ENCODE results near the gene KCNMA1. TPM values are rescaled to one million over a fixed set of nuclear protein-coding genes. Genes with fewer than 3 reads are reported as not detected.

The KCNMA1 gene
- total and polyA plus RNA-seq, 9 of the 15 experiments (the other 6 are each of a cell fraction or from before 2014, with no cell fraction given): 0.01 to 0.95 (median 0.15) TPM; not detected in 4

DNA sequence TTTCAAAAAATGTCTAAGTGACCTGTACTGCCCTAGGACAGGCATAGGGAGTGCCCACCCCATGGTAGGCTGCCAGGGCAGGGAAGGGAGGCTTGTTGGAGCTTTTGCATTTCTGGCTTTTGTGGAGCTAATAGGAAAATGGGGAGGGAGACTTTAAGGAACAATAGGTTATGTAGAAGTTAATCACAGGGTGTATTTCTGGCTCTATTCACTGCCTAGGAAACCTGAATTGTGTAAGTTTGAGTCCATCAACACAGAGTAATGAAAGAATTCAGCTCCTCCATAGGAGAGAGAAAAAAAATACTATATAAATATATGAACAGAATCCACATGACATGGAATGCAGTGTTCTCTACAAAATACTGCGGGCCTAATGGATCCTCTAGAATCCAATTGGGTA is 661.5 kb downstream of the KCNMA1 start:
- BruUV-seq (replicated peaks): no TSS peak
- POLR2A ChIA-PET: no interaction called here
- H3K9ac ChIP-seq (ENCODE audit: insufficient read depth in 1 of 2, low read depth in 2 of 2, low read length in 2 of 2): no peak overlapping the region
- H3K4me3 ChIP-seq: no peak overlapping the region
- TF ChIP-seq ZC3H4 (CRISPR knock-in tag; IDR thresholded peaks at IDR 0.05; ENCODE audit: borderline replicate concordance) (no peak), ZNF184 (CRISPR knock-in tag; IDR thresholded peaks at IDR 0.05) (no peak), SMAD4 (CRISPR knock-in tag; conservative IDR thresholded peaks at IDR 0.05) (no peak), ZNF436 (CRISPR knock-in tag; IDR thresholded peaks at IDR 0.05) (no peak), GATA2 (CRISPR knock-in tag; IDR thresholded peaks at IDR 0.05) (no peak), ZFP1 (CRISPR knock-in tag; IDR thresholded peaks at IDR 0.05) (no peak), ARNT (IDR thresholded peaks at IDR 0.05) (no peak), HCFC1 (IDR thresholded peaks at IDR 0.05; ENCODE audit: low read depth, low read length) (no peak), KDM5B (IDR thresholded peaks at IDR 0.05; ENCODE audit: insufficient replicate concordance, low read depth, low read length) (no peak), ZNF589 (CRISPR knock-in tag; IDR thresholded peaks at IDR 0.05; ENCODE audit: low read depth) (no peak)
- TF ChIP-seq, protein P1, sequence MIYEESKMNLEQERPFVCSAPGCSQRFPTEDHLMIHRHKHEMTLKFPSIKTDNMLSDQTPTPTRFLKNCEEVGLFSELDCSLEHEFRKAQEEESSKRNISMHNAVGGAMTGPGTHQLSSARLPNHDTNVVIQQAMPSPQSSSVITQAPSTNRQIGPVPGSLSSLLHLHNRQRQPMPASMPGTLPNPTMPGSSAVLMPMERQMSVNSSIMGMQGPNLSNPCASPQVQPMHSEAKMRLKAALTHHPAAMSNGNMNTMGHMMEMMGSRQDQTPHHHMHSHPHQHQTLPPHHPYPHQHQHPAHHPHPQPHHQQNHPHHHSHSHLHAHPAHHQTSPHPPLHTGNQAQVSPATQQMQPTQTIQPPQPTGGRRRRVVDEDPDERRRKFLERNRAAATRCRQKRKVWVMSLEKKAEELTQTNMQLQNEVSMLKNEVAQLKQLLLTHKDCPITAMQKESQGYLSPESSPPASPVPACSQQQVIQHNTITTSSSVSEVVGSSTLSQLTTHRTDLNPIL (CRISPR knock-in tag; IDR thresholded peaks at IDR 0.05): no peak
- TF ChIP-seq, protein P2, sequence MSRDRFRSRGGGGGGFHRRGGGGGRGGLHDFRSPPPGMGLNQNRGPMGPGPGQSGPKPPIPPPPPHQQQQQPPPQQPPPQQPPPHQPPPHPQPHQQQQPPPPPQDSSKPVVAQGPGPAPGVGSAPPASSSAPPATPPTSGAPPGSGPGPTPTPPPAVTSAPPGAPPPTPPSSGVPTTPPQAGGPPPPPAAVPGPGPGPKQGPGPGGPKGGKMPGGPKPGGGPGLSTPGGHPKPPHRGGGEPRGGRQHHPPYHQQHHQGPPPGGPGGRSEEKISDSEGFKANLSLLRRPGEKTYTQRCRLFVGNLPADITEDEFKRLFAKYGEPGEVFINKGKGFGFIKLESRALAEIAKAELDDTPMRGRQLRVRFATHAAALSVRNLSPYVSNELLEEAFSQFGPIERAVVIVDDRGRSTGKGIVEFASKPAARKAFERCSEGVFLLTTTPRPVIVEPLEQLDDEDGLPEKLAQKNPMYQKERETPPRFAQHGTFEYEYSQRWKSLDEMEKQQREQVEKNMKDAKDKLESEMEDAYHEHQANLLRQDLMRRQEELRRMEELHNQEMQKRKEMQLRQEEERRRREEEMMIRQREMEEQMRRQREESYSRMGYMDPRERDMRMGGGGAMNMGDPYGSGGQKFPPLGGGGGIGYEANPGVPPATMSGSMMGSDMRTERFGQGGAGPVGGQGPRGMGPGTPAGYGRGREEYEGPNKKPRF (IDR thresholded peaks at IDR 0.05; ENCODE audit: low read depth, low read length): no peak
- TF ChIP-seq, protein P3, sequence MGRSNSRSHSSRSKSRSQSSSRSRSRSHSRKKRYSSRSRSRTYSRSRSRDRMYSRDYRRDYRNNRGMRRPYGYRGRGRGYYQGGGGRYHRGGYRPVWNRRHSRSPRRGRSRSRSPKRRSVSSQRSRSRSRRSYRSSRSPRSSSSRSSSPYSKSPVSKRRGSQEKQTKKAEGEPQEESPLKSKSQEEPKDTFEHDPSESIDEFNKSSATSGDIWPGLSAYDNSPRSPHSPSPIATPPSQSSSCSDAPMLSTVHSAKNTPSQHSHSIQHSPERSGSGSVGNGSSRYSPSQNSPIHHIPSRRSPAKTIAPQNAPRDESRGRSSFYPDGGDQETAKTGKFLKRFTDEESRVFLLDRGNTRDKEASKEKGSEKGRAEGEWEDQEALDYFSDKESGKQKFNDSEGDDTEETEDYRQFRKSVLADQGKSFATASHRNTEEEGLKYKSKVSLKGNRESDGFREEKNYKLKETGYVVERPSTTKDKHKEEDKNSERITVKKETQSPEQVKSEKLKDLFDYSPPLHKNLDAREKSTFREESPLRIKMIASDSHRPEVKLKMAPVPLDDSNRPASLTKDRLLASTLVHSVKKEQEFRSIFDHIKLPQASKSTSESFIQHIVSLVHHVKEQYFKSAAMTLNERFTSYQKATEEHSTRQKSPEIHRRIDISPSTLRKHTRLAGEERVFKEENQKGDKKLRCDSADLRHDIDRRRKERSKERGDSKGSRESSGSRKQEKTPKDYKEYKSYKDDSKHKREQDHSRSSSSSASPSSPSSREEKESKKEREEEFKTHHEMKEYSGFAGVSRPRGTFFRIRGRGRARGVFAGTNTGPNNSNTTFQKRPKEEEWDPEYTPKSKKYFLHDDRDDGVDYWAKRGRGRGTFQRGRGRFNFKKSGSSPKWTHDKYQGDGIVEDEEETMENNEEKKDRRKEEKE (IDR thresholded peaks at IDR 0.05; ENCODE audit: borderline replicate concordance in 1 of 2, control insufficient read depth in 1 of 2, low read depth in 2 of 2, low read length in 1 of 2): no peak
- TF ChIP-seq, protein P4, sequence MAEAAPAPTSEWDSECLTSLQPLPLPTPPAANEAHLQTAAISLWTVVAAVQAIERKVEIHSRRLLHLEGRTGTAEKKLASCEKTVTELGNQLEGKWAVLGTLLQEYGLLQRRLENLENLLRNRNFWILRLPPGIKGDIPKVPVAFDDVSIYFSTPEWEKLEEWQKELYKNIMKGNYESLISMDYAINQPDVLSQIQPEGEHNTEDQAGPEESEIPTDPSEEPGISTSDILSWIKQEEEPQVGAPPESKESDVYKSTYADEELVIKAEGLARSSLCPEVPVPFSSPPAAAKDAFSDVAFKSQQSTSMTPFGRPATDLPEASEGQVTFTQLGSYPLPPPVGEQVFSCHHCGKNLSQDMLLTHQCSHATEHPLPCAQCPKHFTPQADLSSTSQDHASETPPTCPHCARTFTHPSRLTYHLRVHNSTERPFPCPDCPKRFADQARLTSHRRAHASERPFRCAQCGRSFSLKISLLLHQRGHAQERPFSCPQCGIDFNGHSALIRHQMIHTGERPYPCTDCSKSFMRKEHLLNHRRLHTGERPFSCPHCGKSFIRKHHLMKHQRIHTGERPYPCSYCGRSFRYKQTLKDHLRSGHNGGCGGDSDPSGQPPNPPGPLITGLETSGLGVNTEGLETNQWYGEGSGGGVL (CRISPR knock-in tag; IDR thresholded peaks at IDR 0.05): no peak
- no peaks in the 10 kb centered on the region for H3K4me1 ChIP-seq (replicated peaks in 1 of 2; ENCODE audit: control insufficient read depth in 2 of 2, insufficient read depth in 2 of 2, low read length in 2 of 2)
- no peaks in the 10 kb centered on the region for H3K9me1 ChIP-seq (ENCODE audit: control insufficient read depth, insufficient read depth, low read length)
- H4K20me1 ChIP-seq (replicated peaks; ENCODE audit: control insufficient read depth, insufficient read depth, low read length): no peaks in the 10 kb centered on the region
- H3K4me2 ChIP-seq (ENCODE audit: insufficient read depth, low read length): no peak overlapping the region
- no peaks in the 10 kb centered on the region for H3K9me3 ChIP-seq (replicated peaks; ENCODE audit: control insufficient read depth, insufficient read depth, low read depth, low read length)
- no peaks in the 10 kb centered on the region for H3K79me2 ChIP-seq (ENCODE audit: control insufficient read depth, insufficient read depth, low read length)
- no peaks in the 10 kb centered on the region for H3K36me3 ChIP-seq (ENCODE audit: control insufficient read depth, insufficient read depth, low read length)
- FAIRE-seq: no peak
- H3K27me3 ChIP-seq (ENCODE audit: control insufficient read depth in 2 of 2, insufficient read depth in 2 of 2, low read length in 2 of 2): peaks cover 0 to 15% of the 10 kb centered on the region in 2 experiments; a peak in 3 of 5 replicates
- in situ Hi-C loops (cut with MboI) (no loop called here), intact Hi-C loops (cut with micrococcal nuclease) (no loop called here)
- no peak for ATAC-seq
- CTCF ChIA-PET (ENCODE audit: low intra/inter-chr PET ratio): no interaction called here
- DNase-seq (ENCODE audit: extremely low read depth in 1 of 4, low spot score in 3 of 4): no peak
- no peak overlapping the region for H3K27ac ChIP-seq (ENCODE audit: extremely low read depth, low read depth, low read length)
- 7% methylated on average over 1 of the region's 1 CpG for WGBS (ENCODE audit: insufficient coverage, low coverage, missing lambda C conversion rate)
- H2AFZ ChIP-seq (ENCODE audit: low read depth, low read length): no peak overlapping the region
